HG03064 (cell line): Measurements from ENCODE around the gene KIF5C.
"Not testable (repeated sequence)": the region's sequence is repeated elsewhere in the genome, so short reads cannot be mapped to it uniquely, and the experiment has no call there.

Experiments
- ATAC-seq: cut with Tn5 transposase; IDR thresholded peaks from one replicate; pipeline ENCODE4 v1.9.1; 2021; ENCODE audit warnings: low read depth; ENCODE audit not compliant: unreplicated experiment

The KIF5C gene

GRCh38 chr2:148874868-148875341 is at the start of gene KIF5C:
Gene KIF5C (plus strand): TSS chr2:148875227. CDS start chr2:148875618, 391 bp downstream.
- ATAC-seq: peak; percentile 97

DNA sequence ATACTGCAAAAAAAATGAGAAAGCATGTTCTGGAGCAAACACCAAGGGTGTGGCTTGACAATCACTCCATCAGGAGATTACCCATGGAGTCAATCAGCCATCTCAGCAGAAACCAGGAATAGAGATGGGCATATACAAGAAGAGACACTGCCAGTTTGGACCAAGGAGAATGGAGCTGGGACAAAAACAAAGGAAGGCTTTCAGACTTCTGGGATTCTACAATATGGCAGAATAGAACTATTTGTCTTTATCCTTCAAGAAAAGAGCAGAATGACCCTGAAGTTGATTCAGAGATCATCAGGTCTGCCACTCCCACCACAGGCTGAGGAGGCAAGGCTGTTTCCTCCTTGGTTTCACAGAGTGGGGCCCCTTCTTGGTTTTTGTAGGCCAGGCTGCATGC is 48.2 kb upstream of the KIF5C start:
- ATAC-seq: no peak

GRCh38 chr2:148828941-148829340 is 46.1 kb upstream of the KIF5C start:
- no peak for ATAC-seq

DNA sequence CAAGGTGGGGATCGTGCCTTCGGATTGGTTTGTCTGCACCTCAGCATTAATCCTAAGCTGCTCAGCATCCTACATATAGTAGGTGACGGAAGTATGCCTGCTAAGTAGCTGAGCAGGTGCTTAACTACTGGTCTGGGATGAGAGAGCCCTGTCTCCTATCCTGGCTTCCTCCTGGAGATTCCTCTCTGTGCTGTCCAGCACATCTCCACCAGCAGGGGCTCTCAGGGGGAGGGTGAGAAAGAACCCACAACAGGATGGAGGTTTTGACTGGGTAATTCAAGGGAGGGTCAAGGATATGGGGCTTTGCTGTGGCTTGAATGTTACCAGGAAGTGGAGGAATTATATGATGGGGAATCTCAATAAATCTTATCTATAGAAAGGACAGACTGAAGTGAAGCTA is 45.4 kb upstream of the KIF5C start:
- no peak for ATAC-seq

DNA sequence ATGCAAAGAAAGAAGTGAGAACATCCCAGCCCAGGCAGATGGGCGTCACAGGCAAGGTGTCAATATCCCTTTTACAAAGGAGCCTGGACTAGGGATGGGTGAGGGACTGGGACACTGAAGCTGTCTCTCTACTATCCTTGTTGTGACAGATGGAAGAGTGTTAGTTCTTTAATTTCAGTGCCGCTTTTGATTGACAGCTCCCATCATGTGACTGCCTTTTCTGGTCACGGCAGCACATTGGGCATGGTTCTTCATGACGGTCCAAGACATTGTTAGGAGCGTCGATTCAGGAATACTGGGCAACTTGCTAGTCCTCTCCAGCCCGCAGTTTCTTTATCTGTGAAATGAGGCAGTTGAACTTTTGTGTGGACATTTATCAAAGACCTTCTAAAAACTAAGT is 42.4 kb upstream of the KIF5C start:
- no peak for ATAC-seq

DNA sequence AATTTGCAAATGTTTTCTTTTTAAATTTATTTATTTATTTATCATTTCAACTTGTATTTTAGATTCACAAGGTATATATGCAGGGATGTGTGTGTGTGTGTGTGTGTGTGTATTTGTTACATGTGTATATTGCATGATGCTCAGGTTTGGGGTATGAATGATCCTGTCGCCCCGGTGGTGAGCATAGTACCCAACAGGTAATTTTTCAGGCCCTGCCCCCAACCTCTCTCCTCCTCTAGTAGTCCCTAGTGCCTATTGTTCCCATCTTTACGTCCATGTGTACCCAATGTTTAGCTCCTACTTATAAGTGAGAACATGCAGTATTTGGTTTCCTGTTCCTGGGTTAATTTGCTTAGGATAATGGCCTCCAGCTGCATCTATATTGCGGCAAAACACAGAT is 33.0 kb upstream of the KIF5C start:
- ATAC-seq: no peak

DNA sequence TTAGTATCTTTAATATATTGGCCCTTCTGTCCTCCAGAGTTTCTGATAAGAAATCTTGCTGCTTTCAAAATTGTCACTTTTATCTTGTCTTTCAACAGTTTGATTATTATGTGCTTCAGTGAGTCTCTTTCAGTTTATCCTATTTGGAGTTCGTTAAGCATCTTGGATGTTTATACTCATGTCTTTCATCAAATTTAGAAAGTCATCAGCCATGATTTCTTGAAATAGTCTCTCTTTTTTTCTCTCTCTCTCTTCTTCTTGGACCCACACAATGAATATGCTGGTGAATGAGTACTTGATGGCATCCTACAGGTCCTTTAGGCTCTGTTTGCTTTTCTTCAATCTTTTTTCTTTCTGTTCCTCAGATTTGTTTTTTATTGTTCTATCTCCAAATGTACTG is 26.9 kb upstream of the KIF5C start:
- ATAC-seq: no peak

DNA sequence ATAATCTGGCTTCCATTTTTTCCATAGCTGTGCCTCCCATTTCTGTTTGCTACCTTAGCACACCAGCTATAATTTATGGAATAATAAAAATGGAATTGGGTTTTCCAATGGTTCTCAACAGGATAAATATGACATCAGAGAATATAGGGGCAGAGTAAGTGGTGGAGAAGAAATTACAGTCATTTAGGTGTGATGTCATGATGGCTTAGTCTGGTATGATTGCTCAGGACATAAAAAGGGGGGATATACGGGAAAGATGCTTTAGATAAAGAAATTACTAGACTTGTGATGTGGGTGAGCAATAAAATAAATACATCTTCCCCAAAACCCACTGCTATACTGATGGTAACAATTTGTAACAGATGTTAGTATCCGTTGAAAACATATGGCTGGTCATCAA is 21.6 kb upstream of the KIF5C start:
- no peak for ATAC-seq

DNA sequence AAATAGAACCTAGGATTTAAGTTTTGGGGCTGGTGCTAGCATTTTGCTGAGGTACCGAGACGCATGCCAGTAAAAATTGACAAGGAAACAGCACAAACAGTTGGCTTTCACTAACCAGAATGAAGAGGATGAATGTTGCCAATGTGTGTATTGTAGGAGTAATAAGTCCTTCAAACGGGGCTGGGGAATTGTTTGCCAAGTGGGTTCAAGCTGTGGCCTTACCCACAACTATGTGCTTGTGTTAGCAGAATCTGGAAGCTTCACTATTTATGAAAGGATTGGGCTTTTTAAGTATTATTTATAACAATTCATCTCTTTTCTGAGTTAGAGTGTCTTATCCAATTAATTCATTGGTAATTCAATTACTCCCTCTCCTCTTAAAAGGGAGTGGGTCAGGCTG is 15.0 kb upstream of the KIF5C start:
- ATAC-seq: no peak

- no peak for ATAC-seq
These were observed 13.7 kb upstream of the KIF5C start for GRCh38 chr2:148861367-148861766.

- not testable (repeated sequence) for ATAC-seq
These were observed 12.5 kb upstream of the KIF5C start for GRCh38 chr2:148862478-148862877.

- ATAC-seq: no peak
These were observed 9.5 kb upstream of the KIF5C start for GRCh38 chr2:148865512-148865911.

DNA sequence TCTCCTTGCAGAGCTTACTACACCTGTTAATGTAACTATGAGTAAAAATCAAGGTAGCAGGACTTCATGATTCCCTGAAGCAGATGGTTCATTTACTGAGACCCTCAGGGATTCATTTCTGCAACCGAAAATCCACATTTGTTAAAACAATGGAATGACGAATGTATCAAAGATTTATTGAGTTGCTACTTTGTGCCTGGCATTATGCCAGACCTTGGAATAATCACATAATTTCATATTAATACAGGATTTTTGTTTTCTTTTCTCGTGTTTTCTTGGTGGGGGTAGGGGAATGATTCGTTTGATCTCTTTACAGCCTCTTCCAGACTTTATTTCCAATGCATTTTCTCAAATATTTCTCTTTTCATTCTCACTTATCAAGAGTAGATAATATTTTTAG is 8.9 kb upstream of the KIF5C start:
- no peak for ATAC-seq

GRCh38 chr2:148867079-148867769 is 7.8 kb upstream of the KIF5C start:
- no peak for ATAC-seq

- peak; percentile 38 for ATAC-seq
These were observed 492 bp downstream of the KIF5C start for GRCh38 chr2:148875387-148876051.

- ATAC-seq: no peak
These were observed 1.2 kb downstream of the KIF5C start for GRCh38 chr2:148876202-148876594.

GRCh38 chr2:148876595-148877402 is 1.8 kb downstream of the KIF5C start:
- ATAC-seq: no peak

DNA sequence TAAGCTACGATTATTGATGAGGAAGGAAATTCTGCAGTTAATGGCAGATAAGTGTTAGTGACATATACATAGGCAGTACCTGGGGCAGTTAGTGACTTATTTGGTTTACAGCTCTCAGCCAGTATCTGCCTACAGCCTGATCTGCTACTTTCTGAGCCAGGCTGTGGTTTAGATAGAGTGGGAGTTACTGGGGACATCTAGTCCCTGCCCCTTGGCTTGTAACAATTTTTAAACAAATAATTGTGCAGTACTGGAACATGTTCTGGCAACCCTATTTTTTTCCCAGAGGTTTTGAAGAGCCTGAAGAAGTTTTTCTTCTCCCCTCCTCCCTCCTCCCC is 2.3 kb downstream of the KIF5C start:
- ATAC-seq: no peak

DNA sequence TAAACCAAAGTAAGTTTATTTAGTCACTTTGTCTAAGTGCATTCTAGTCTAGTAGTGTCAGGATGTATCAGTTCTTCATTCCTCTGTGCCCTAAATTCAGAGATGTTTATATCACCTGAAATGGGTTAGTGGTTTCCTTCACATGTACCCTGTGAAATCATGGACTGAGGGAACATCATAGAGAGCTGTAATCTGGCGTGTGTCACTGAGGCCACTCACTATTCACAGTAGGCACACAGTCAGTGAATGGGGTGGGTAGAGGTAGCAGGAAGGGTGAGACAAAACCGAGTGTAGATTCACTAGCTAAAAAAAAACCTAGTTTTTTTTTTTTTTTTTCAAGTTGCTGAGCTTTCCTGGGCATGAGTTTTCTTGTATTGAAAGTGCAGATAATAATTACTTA is 5.6 kb downstream of the KIF5C start:
- ATAC-seq: no peak

- ATAC-seq: no peak
These were observed 7.0 kb downstream of the KIF5C start for GRCh38 chr2:148882051-148882450.

DNA sequence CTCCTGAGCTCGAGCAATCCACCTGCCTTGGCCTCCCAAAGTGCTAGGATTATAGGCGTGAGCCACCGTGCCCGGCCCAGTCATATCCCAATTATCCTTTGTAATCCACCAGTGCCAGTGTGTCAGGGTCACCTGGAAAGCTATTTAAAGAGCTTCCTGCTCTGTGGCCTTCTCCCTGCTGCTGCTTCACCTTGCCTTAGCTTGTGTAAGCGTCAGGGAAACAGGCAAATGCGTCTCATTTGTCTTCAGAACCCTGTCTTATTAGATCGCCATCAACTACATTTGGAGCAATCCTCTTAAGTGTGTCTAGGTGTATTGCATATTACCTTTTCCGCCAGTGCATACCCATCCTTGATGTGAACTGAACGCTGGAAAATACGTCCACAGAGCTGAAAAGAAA is 10.2 kb downstream of the KIF5C start:
- ATAC-seq: no peak

- ATAC-seq: no peak
These were observed 11.0 kb downstream of the KIF5C start for GRCh38 chr2:148885988-148886387.
